SK-N-SH (cell line): ENCODE measurements around the gene GNA14. TPM values are rescaled to one million over a fixed set of nuclear protein-coding genes. Genes with fewer than 3 reads are reported as not detected.

Source experiments
- CTCF ChIA-PET: fragments of 300-600, 350-600 bp; formaldehyde crosslinking; extraction: SDS; loops from one replicate; lab custom pipeline; 2021; lab: Yijun Ruan, JAX
- POLR2A ChIA-PET: fragments of 350-600 bp; sonication (Branson Sonifier 250); formaldehyde crosslinking; extraction: SDS; loops from one replicate; lab custom pipeline; 2020; ENCODE audit warnings: antibody characterized with exemption, inconsistent platforms; lab: Yijun Ruan, JAX
- DNase-seq: peaks from one replicate; pipeline ENCODE4 v3.0.0; 2012
- H2AFZ ChIP-seq: fragments of 200-600 bp; sonication (generic); 2 replicates; pipeline ENCODE4 v1.8.1; 2016; ENCODE audit warnings: antibody characterized with exemption, mild to moderate bottlenecking, low read depth
- H3F3A ChIP-seq: fragments of 200-600 bp; sonication (generic); replicated peaks from 2 replicates; pipeline ENCODE3; 2016; ENCODE audit warnings: antibody characterized with exemption, mild to moderate bottlenecking; ENCODE audit not compliant: insufficient read depth
- H3K27ac ChIP-seq, 2 experiments: fragments of 200-500 bp in 1 of 2; fragments of 200-600 bp in 1 of 2; sonication (Bioruptor generic) in 1 of 2; sonication (generic), shearing (Covaris generic) in 1 of 2; 2 replicates each; pipeline versions ENCODE4 v1.5.1 to v1.6.1; 2014 to 2016; ENCODE audit warnings: low read depth in 2 of 2, inconsistent platforms in 1 of 2, low read length in 1 of 2, mild to moderate bottlenecking in 1 of 2, mixed read lengths in 1 of 2
- H3K27me3 ChIP-seq: fragments of 200-600 bp; sonication (generic), shearing (Covaris generic); 2 replicates; pipeline ENCODE4 v1.6.1; 2016; ENCODE audit warnings: mixed run types; ENCODE audit not compliant: insufficient read depth
- H3K36me3 ChIP-seq, 2 experiments: fragments of 200-500 bp in 1 of 2; fragments of 200-600 bp in 1 of 2; sonication (Bioruptor generic) in 1 of 2; sonication (generic) in 1 of 2; replicated peaks in 1 of 2; 2 replicates each; pipeline versions ENCODE3 to v1.5.1; 2014 to 2016; ENCODE audit warnings: low read length in 1 of 2, mild to moderate bottlenecking in 1 of 2; ENCODE audit not compliant: insufficient read depth in 2 of 2, control insufficient read depth in 1 of 2
- H3K4me1 ChIP-seq, 2 experiments: fragments of 200-500 bp in 1 of 2; fragments of 200-600 bp in 1 of 2; sonication (Bioruptor generic) in 1 of 2; sonication (generic), shearing (Covaris generic) in 1 of 2; 2 replicates each; pipeline versions ENCODE4 v1.5.1 to v1.6.1; 2014 to 2016; ENCODE audit warnings: low read depth in 1 of 2, low read length in 1 of 2, mixed run types in 1 of 2; ENCODE audit not compliant: insufficient read depth in 2 of 2, control insufficient read depth in 1 of 2
- H3K4me2 ChIP-seq: fragments of 200-600 bp; sonication (generic), shearing (Covaris generic); 2 replicates; pipeline ENCODE4 v1.6.1; 2017; ENCODE audit warnings: mixed run types
- H3K4me3 ChIP-seq, 2 experiments: fragments of 200-500 bp in 1 of 2; fragments of 200-600 bp in 1 of 2; sonication (Bioruptor generic) in 1 of 2; sonication (generic), shearing (Covaris generic) in 1 of 2; 2 replicates each; pipeline versions ENCODE4 v1.5.1 to v1.8.1; 2014 to 2016; ENCODE audit warnings: low read depth in 2 of 2, inconsistent platforms in 1 of 2, low read length in 1 of 2, mild to moderate bottlenecking in 1 of 2, mixed read lengths in 1 of 2, moderate library complexity in 1 of 2
- H3K79me2 ChIP-seq: fragments of 200-600 bp; sonication (generic); 2 replicates; pipeline ENCODE4 v1.8.1; 2017; ENCODE audit warnings: mild to moderate bottlenecking; ENCODE audit not compliant: insufficient read depth
- H3K9ac ChIP-seq: fragments of 200-600 bp; sonication (generic); 2 replicates; pipeline ENCODE4 v1.6.1; 2017; ENCODE audit warnings: mixed run types
- H3K9me2 ChIP-seq: fragments of 200-600 bp; sonication (generic); 2 replicates; pipeline ENCODE4 v1.6.1; 2017; ENCODE audit warnings: mixed run types
- H3K9me3 ChIP-seq: fragments of 200-600 bp; sonication (generic); 2 replicates; pipeline ENCODE4 v1.6.1; 2017; ENCODE audit warnings: mixed run types, mild to moderate bottlenecking, moderate library complexity
- H4K20me1 ChIP-seq: fragments of 200-600 bp; sonication (generic); 2 replicates; pipeline ENCODE4 v1.6.1; 2017; ENCODE audit warnings: mild to moderate bottlenecking, mixed run types; ENCODE audit not compliant: insufficient read depth
- CHD2 ChIP-seq: fragments of 150-350 bp; IDR thresholded peaks from 2 replicates; pipeline ENCODE4 v1.6.1; 2018; ENCODE audit warnings: low read length; ENCODE audit not compliant: partially characterized antibody
- FOXJ3 ChIP-seq: sonication (generic); formaldehyde crosslinking; IDR thresholded peaks from 2 replicates; pipeline ENCODE4 v1.5.1; 2020; ENCODE audit warnings: mild to moderate bottlenecking, missing genetic modification reagents
- GATA2 ChIP-seq: sonication (generic); formaldehyde crosslinking; IDR thresholded peaks from 2 replicates; pipeline ENCODE4 v1.5.0; 2020; ENCODE audit warnings: mild to moderate bottlenecking, missing genetic modification reagents
- JUND ChIP-seq: IDR thresholded peaks from 2 replicates; pipeline ENCODE4 v1.4.0; 2012
- NRF1 ChIP-seq: IDR thresholded peaks from 2 replicates; pipeline ENCODE4 v1.6.1; 2012; ENCODE audit warnings: low read depth, mild to moderate bottlenecking, low read length
- RXRA ChIP-seq: IDR thresholded peaks from 2 replicates; pipeline ENCODE4 v1.4.0; 2012; ENCODE audit warnings: low read depth, mild to moderate bottlenecking, borderline replicate concordance
- SIN3A ChIP-seq: IDR thresholded peaks from 2 replicates; pipeline ENCODE4 v1.6.1; 2012; ENCODE audit warnings: low read depth, mild to moderate bottlenecking, low read length, moderate library complexity, borderline replicate concordance
- SMC3 ChIP-seq: IDR thresholded peaks from 2 replicates; pipeline ENCODE4 v1.6.1; 2012; ENCODE audit warnings: low read depth, low read length, improper control_type of control experiment
- TAF1 ChIP-seq: IDR thresholded peaks from 2 replicates; pipeline ENCODE4 v1.6.1; 2012; ENCODE audit warnings: low read depth, mild to moderate bottlenecking, low read length, moderate library complexity, borderline replicate concordance
- WGBS: methylation state at CpG from one replicate; pipeline ENCODE4 v1.1.6; 2017; ENCODE audit warnings: low lambda C conversion rate; 5-methylcytosine and 5-hydroxymethylcytosine counted together
- polyA plus RNA-seq, 3 experiments: library from polyadenylated mRNA; depleted of rRNA; stranded (reverse); fragments of >200 nt; gene quantifications; 2 replicates each; pipeline ENCODE4 v1.2.3, GENCODE V29; 2012
- TF ChIP-seq, protein P1 (sequence below): IDR thresholded peaks from 2 replicates; pipeline ENCODE4 v1.6.1; 2012; ENCODE audit warnings: mild to moderate bottlenecking, low read depth, low read length, moderate library complexity
- TF ChIP-seq, protein P2 (sequence below): IDR thresholded peaks from 2 replicates; pipeline ENCODE4 v1.4.0; 2012; ENCODE audit warnings: low read depth
- TF ChIP-seq, protein P3 (sequence below): IDR thresholded peaks from 2 replicates; pipeline ENCODE4 v1.4.0; 2012; ENCODE audit warnings: low read depth, borderline replicate concordance
- TF ChIP-seq, protein P4 (sequence below): IDR thresholded peaks from 2 replicates; pipeline ENCODE4; 2012

Gene GNA14
- polyA plus RNA-seq, 1 of the 3 experiments (the other 2 are of a cell fraction) = 0.15 TPM

DNA sequence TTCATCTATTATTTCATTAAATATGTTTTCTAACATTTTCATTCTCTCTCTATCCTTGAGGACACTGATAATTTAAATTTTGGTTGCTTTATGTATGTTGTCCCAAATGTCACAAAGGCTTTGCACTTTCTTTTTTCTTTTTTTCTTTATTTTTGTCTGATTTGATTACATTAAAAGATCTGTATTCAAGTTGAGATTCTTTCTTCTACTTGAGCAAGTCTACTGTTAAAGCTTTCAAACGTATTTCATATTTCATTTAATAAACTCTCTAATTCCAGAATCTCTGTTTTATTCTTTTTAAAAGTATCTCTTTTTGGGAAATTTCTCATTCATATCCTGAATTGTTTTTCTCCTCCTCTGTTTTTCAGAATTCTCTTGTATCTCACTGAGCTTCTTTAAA lies 106.5 kb downstream of the GNA14 start:
- no peaks in the 10 kb centered on the region for H3K9me2 ChIP-seq
- H3K36me3 ChIP-seq = no peaks in the 10 kb centered on the region
- H4K20me1 ChIP-seq = no peaks in the 10 kb centered on the region
- H3K4me2 ChIP-seq = no peak overlapping the region
- H3F3A ChIP-seq = peaks cover 9% of the 10 kb centered on the region
- no peak overlapping the region for H3K4me3 ChIP-seq
- H2AFZ ChIP-seq = no peak overlapping the region
- no peak overlapping the region for H3K27ac ChIP-seq
- 40% methylated on average over 1 of the region's 1 CpG for WGBS
- POLR2A ChIA-PET = no interaction called here
- no peak for DNase-seq
- H3K9me3 ChIP-seq = peaks cover 19% of the 10 kb centered on the region
- TF ChIP-seq, protein P1, sequence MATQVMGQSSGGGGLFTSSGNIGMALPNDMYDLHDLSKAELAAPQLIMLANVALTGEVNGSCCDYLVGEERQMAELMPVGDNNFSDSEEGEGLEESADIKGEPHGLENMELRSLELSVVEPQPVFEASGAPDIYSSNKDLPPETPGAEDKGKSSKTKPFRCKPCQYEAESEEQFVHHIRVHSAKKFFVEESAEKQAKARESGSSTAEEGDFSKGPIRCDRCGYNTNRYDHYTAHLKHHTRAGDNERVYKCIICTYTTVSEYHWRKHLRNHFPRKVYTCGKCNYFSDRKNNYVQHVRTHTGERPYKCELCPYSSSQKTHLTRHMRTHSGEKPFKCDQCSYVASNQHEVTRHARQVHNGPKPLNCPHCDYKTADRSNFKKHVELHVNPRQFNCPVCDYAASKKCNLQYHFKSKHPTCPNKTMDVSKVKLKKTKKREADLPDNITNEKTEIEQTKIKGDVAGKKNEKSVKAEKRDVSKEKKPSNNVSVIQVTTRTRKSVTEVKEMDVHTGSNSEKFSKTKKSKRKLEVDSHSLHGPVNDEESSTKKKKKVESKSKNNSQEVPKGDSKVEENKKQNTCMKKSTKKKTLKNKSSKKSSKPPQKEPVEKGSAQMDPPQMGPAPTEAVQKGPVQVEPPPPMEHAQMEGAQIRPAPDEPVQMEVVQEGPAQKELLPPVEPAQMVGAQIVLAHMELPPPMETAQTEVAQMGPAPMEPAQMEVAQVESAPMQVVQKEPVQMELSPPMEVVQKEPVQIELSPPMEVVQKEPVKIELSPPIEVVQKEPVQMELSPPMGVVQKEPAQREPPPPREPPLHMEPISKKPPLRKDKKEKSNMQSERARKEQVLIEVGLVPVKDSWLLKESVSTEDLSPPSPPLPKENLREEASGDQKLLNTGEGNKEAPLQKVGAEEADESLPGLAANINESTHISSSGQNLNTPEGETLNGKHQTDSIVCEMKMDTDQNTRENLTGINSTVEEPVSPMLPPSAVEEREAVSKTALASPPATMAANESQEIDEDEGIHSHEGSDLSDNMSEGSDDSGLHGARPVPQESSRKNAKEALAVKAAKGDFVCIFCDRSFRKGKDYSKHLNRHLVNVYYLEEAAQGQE = no peak
- TF ChIP-seq GATA2 (CRISPR knock-in tag) (no peak), SIN3A (no peak), TAF1 (no peak), NRF1 (no peak), SMC3 (no peak), FOXJ3 (CRISPR knock-in tag) (no peak), JUND (no peak), RXRA (no peak), CHD2 (no peak)
- TF ChIP-seq, protein P2, sequence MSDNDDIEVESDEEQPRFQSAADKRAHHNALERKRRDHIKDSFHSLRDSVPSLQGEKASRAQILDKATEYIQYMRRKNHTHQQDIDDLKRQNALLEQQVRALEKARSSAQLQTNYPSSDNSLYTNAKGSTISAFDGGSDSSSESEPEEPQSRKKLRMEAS = no peak
- TF ChIP-seq, protein P3, sequence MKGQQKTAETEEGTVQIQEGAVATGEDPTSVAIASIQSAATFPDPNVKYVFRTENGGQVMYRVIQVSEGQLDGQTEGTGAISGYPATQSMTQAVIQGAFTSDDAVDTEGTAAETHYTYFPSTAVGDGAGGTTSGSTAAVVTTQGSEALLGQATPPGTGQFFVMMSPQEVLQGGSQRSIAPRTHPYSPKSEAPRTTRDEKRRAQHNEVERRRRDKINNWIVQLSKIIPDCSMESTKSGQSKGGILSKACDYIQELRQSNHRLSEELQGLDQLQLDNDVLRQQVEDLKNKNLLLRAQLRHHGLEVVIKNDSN = no peak
- TF ChIP-seq, protein P4, sequence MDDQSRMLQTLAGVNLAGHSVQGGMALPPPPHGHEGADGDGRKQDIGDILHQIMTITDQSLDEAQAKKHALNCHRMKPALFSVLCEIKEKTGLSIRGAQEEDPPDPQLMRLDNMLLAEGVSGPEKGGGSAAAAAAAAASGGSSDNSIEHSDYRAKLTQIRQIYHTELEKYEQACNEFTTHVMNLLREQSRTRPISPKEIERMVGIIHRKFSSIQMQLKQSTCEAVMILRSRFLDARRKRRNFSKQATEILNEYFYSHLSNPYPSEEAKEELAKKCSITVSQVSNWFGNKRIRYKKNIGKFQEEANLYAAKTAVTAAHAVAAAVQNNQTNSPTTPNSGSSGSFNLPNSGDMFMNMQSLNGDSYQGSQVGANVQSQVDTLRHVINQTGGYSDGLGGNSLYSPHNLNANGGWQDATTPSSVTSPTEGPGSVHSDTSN = no peak
- TF ChIP-seq, all 33 proteins: peak for 0
- no peaks in the 10 kb centered on the region for H3K79me2 ChIP-seq
- H3K27me3 ChIP-seq = no peaks in the 10 kb centered on the region
- H3K4me1 ChIP-seq = peaks cover 3 to 7% of the 10 kb centered on the region in 2 experiments; a peak in 3 of 4 replicates
- H3K9ac ChIP-seq = no peak overlapping the region
- CTCF ChIA-PET = no interaction called here
